LNCAP (cell line): Measurements from ENCODE around the gene ATRN.

Source experiments
- TF ChIP-seq, protein P1 (sequence below): fragments of 450-650 bp; IDR thresholded peaks from 2 replicates; pipeline ENCODE4 v1.5.1; 2017; ENCODE audit warnings: mild to moderate bottlenecking

ATRN gene

DNA sequence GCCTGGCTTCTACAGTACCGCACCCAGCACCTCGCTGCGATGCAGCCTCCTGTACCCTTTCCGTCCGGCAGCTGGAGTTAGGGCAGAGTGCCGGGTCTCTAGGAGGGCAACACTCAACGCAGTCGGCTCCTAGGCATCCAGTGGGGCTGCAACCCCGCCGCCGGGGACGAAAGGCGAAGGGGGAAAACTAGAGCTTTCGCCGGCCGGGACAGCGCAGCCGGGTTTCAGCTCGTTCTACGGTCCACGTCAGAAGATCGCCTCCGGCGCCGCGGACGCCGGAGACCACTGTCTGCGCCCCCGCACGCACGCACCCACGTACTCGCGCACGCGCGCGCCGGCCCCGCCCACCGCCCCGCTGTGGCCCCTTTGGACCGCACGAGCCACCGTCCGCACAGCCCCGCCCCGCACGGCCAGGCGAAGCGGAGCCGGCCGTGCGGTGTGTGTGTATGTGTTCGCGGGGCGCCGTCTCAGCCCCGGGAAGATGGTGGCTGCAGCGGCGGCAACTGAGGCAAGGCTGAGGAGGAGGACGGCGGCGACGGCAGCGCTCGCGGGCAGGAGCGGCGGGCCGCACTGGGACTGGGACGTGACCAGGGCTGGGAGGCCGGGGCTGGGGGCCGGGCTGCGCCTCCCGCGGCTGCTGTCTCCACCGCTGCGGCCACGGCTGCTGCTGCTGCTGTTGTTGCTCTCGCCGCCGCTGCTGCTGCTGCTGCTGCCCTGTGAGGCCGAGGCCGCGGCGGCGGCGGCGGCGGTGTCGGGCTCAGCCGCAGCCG lies at the start of gene ATRN:
Gene ATRN, plus strand, starts transcription at position 392 of the 770 bp plus-strand sequence. Its CDS starts 90 bp downstream, at position 482.
- TF ChIP-seq, protein P1, sequence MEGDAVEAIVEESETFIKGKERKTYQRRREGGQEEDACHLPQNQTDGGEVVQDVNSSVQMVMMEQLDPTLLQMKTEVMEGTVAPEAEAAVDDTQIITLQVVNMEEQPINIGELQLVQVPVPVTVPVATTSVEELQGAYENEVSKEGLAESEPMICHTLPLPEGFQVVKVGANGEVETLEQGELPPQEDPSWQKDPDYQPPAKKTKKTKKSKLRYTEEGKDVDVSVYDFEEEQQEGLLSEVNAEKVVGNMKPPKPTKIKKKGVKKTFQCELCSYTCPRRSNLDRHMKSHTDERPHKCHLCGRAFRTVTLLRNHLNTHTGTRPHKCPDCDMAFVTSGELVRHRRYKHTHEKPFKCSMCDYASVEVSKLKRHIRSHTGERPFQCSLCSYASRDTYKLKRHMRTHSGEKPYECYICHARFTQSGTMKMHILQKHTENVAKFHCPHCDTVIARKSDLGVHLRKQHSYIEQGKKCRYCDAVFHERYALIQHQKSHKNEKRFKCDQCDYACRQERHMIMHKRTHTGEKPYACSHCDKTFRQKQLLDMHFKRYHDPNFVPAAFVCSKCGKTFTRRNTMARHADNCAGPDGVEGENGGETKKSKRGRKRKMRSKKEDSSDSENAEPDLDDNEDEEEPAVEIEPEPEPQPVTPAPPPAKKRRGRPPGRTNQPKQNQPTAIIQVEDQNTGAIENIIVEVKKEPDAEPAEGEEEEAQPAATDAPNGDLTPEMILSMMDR, result no peak

DNA sequence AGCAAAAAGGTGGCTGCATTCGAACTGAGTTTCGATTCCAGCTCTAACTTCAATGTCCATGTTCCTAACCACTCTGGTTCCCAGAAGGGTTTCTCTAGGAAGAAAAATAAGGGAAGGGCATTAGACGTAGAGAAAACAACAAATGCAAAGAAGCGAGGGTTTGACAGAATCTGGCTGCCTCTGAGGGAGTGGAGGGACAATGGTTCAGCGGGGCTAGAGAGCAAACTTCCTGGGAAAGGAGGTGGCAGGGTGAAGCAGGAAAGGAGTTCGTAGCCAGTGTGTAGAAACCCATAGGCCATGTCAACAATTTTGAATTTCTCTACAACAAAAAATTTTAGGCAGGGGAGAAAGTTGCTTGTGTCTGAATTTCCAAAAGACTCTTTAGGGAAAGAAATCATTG lies 48.8 kb upstream of the ATRN start:
- TF ChIP-seq, protein P1, result no peak

DNA sequence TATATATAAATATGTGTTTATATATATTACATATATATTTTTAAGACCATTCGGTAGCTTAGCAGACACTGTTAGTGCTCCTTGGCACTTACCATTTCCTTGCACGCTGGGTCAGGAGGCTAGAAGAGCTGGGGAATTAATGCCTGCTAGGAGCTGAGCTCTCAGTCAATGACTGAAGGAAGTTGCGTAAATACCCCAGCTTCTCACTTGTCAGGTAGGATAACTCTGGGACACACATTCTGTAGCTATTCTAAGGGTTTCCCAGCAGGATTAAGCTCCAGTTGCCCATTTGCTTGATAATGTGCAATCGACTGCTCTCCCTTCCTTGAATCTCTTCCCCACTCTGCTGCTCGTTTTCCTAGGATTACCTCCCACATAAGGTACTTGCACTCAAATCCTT lies 47.7 kb upstream of the ATRN start:
- TF ChIP-seq, protein P1, result no peak

DNA sequence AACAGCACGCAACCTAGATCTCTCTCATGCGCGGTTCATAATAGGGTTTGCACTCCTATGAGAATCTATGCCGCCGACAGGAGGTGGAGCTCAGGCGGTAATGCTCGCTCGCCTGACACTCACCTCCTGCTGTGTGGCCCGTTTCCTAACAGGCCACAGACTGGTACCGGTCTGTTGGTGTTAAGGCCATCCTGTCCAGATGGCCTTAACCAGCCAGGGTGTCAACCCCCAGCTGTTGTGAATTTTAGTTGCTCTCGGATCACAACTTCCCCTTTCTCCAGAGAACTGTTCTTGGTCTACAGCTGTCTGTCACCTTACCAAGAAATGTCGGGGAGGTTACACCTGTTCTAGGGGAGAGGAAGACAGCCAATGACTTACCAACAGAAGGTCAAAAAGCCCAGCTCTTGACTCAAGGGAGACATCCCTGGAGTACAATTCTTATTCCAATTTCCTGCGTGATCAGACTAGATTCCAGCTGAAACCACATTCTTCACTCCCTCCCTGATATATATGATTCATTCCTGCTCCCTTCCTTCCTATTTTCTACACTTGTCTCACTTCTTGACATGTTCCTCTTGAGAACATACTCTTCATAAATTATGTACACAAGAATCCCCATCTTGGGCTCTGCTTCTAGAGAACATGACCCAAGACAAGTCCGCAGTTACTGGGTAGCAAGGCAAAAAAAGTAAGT lies 40.3 kb upstream of the ATRN start:
- TF ChIP-seq, protein P1, result no peak

DNA sequence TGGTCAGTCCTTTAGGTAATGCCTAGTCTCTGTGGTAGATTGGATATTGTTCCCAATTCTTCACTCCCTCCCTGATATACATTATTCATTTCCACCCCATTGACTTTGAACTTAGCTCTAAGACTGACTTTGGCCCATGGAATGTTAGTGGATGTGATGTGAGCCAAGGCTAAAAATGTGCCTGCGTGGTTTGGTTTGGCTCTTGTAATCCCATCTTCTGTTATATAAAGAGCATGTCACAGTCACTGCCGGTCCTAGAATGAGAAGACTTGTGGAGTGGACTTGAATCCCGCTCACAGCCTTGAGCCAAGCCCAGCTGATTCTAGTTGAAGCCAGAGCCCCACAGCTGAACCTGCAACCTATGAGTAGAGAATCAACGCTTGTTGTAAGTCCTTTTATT lies 39.7 kb upstream of the ATRN start:
- TF ChIP-seq, protein P1, result no peak

- TF ChIP-seq, protein P1, result no peak
Measured at GRCh38 chr20:3432844-3433243, 38.0 kb upstream of the ATRN start.

DNA sequence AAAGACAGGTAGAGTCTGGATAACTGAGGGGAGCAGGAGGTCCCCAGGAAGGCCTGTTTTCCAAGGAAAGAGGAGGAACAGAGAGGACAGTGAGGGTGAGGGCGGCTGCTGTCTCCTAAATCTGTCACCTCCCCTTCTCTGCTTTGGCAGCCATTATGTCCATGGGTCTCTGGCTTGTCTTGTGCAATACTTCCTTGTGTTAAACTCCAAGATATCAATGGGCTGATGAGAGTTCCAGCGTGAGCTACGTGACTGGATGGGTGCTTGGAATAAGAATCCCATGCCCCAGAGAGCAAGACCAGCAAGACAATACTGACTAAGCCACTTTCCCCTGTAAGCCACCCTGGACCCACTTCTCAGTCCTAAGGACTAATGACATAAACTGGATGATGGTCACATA lies 37.1 kb upstream of the ATRN start:
- TF ChIP-seq, protein P1, result no peak
